NCI-H1694 treated with DMSO at 0.1 percent for 48 hours (cell line): ENCODE measurements around the gene DLEC1.
"Not testable (repeated sequence)": the region's sequence is repeated elsewhere in the genome, so short reads cannot be mapped to it uniquely, and the experiment has no call there.

Experiments
- DNase-seq: peaks from one replicate; lab custom pipeline; 2025; lab: John Stamatoyannopoulos, UW

The DLEC1 gene

GRCh38 chr3:38120693-38121450 lies 81.9 kb downstream of the DLEC1 start:
- no peak for DNase-seq

GRCh38 chr3:38121451-38121831 lies 82.4 kb downstream of the DLEC1 start:
- DNase-seq, result no peak

- DNase-seq, result no peak
These were observed 82.9 kb downstream of the DLEC1 start for GRCh38 chr3:38121832-38122461.

- DNase-seq, result no peak
These were observed 83.8 kb downstream of the DLEC1 start for GRCh38 chr3:38122712-38123290.

GRCh38 chr3:38124324-38125122 lies 85.5 kb downstream of the DLEC1 start:
- no peak for DNase-seq

- DNase-seq, result no peak
These were observed 86.5 kb downstream of the DLEC1 start for GRCh38 chr3:38125305-38126120.

GRCh38 chr3:38126121-38126892 lies 87.3 kb downstream of the DLEC1 start:
- DNase-seq, result no peak

GRCh38 chr3:38127611-38128302 lies 88.7 kb downstream of the DLEC1 start:
- no peak for DNase-seq

- no peak for DNase-seq
These were observed 89.3 kb downstream of the DLEC1 start for GRCh38 chr3:38128303-38128655.

- DNase-seq, result no peak
These were observed 90.0 kb downstream of the DLEC1 start for GRCh38 chr3:38129058-38129457.

GRCh38 chr3:38130631-38131065 lies 91.6 kb downstream of the DLEC1 start:
- no peak for DNase-seq

GRCh38 chr3:38131621-38132369 lies 92.8 kb downstream of the DLEC1 start:
- DNase-seq, result no peak

GRCh38 chr3:38133209-38133556 lies 94.2 kb downstream of the DLEC1 start:
- DNase-seq, result no peak

GRCh38 chr3:38133557-38134405 lies 94.8 kb downstream of the DLEC1 start:
- DNase-seq, result no peak

GRCh38 chr3:38134517-38135143 lies 95.6 kb downstream of the DLEC1 start:
- DNase-seq, result not testable (repeated sequence)

- DNase-seq, result not testable (repeated sequence)
These were observed 96.7 kb downstream of the DLEC1 start for GRCh38 chr3:38135621-38136277.

GRCh38 chr3:38136393-38136776 lies 97.4 kb downstream of the DLEC1 start:
- DNase-seq, result no peak
